Natural killer cell (primary cell): ENCODE results near the gene RERE. TPM values are rescaled to one million over a fixed set of nuclear protein-coding genes. Genes with fewer than 3 reads are reported as not detected.

ENCODE experiments used
- ATAC-seq, 3 donors: fragments of 150-1000 bp in 2 of 3; fragments of 200-7000 bp in 1 of 3; cut with Tn5 transposase; 1 replicate in 1 of 3; 2 replicates in 2 of 3; pipeline ENCODE4 v1.10.0; 2021; ENCODE audit warnings: mild to moderate bottlenecking in 2 of 3, moderate library complexity in 2 of 3
- DNase-seq, 2 donors: peaks; one replicate each; pipeline versions ENCODE4 v3.0.0 to v3.0.0-alpha.2; 2013 to 2021; ENCODE audit warnings: mixed read lengths in 1 of 2
- H3K27ac ChIP-seq: one replicate; pipeline ENCODE4 v1.5.1; 2013; ENCODE audit warnings: mild to moderate bottlenecking, low read length
- H3K27me3 ChIP-seq: one replicate; pipeline ENCODE4 v1.6.1; 2013; ENCODE audit warnings: low read length; ENCODE audit not compliant: control insufficient read depth, insufficient read depth
- H3K36me3 ChIP-seq: one replicate; pipeline ENCODE4 v1.6.1; 2013; ENCODE audit warnings: low read length; ENCODE audit not compliant: control insufficient read depth, insufficient read depth
- H3K4me1 ChIP-seq: one replicate; pipeline ENCODE4 v1.6.1; 2013; ENCODE audit warnings: low read length; ENCODE audit not compliant: control insufficient read depth, insufficient read depth
- H3K4me3 ChIP-seq: one replicate; pipeline ENCODE4 v1.5.1; 2013; ENCODE audit warnings: low read length
- H3K9me3 ChIP-seq: one replicate; pipeline ENCODE4 v1.6.1; 2013; ENCODE audit warnings: low read length; ENCODE audit not compliant: control insufficient read depth, insufficient read depth
- H3K27ac Mint-ChIP-seq, 2 donors: one replicate each; pipeline ENCODE4 v1.8.0; 2022; ENCODE audit warnings: mild to moderate bottlenecking in 2 of 2, mixed read lengths in 2 of 2, moderate library complexity in 1 of 2
- H3K27me3 Mint-ChIP-seq, 2 donors: one replicate each; pipeline ENCODE4 v1.8.0; 2022; ENCODE audit warnings: low read depth in 2 of 2, mixed read lengths in 2 of 2
- H3K36me3 Mint-ChIP-seq: one replicate; pipeline ENCODE4 v1.8.0; 2022; ENCODE audit warnings: mixed read lengths
- H3K4me1 Mint-ChIP-seq, 2 donors: one replicate each; pipeline ENCODE4 v1.8.0; 2022; ENCODE audit warnings: mixed read lengths in 2 of 2
- H3K4me3 Mint-ChIP-seq: one replicate; pipeline ENCODE4 v1.8.0; 2022; ENCODE audit warnings: mild to moderate bottlenecking, moderate library complexity, mixed read lengths
- H3K9me3 Mint-ChIP-seq, 2 donors: one replicate each; pipeline ENCODE4 v1.8.0; 2022; ENCODE audit warnings: mixed read lengths in 2 of 2
- CTCF ChIP-seq: fragments of 200-600 bp; IDR thresholded peaks from one replicate; pipeline ENCODE4 v1.8.0; 2022; ENCODE audit warnings: antibody characterized with exemption
- WGBS: methylation state at CpG from one replicate; pipeline ENCODE4 v1.1.7; 2013; ENCODE audit warnings: missing lambda C conversion rate; ENCODE audit not compliant: insufficient coverage; 5-methylcytosine and 5-hydroxymethylcytosine counted together
- intact Hi-C: fragments of 100-400 bp; cut with micrococcal nuclease; formaldehyde crosslinking; loops from one replicate; pipeline ENCODE4 v1.14.2; 2022
- total RNA-seq, 4 donors: library from RNA; stranded (reverse); fragments of 120-200 nt in 1 of 4; gene quantifications; one replicate each; pipeline versions ENCODE4 v1.2.3 to v1.2.4, GENCODE V29; 2013 to 2022

Gene RERE
- total RNA-seq, 3 donors from 2014 or later (not counting 1 experiment from before 2014, with no cell fraction given): 67.7 to 76.0 (median 73.0) TPM

DNA sequence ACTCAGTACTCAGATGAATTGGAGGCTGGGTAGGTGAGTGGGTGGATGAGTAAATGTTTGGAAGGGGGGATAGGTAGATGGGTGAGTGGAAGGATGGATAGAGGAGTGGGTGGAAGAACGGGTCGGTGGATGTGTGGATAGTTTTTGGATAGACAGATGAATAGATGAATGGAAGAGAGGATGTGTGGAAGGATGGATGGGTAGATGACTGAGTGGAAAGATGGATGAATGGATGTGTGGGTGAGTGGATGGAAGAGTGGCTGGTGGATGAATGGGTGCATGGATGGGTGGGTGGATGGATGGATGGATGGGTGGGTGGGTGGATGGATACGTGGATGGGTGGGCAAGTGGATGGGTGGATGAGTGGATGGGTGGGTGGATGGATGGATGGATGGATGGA is 495.8 kb downstream of the RERE start:
- Mint-ChIP-seq H3K9me3 (peaks cover 3% of the 10 kb centered on the region in 2 donors), H3K4me1 (peaks cover 0 to 13% of the 10 kb centered on the region in 2 donors), H3K27ac (no peak overlapping the region), H3K27me3 (peaks cover 5 to 19% of the 10 kb centered on the region in 2 donors), H3K36me3 (no peaks in the 10 kb centered on the region), H3K4me3 (no peak overlapping the region)
- H3K36me3 ChIP-seq: no peaks in the 10 kb centered on the region
- H3K4me1 ChIP-seq: peaks cover 15% of the 10 kb centered on the region
- H3K27me3 ChIP-seq: peaks cover 12% of the 10 kb centered on the region
- no peaks in the 10 kb centered on the region for H3K9me3 ChIP-seq
- TF ChIP-seq CTCF: no peak
- DNase-seq (no peak), ATAC-seq (no peak)
- no peak overlapping the region for H3K27ac ChIP-seq
- 92% methylated on average over 3 of the region's 3 CpGs for WGBS
- intact Hi-C loops: no loop called here
- H3K4me3 ChIP-seq: no peak overlapping the region

DNA sequence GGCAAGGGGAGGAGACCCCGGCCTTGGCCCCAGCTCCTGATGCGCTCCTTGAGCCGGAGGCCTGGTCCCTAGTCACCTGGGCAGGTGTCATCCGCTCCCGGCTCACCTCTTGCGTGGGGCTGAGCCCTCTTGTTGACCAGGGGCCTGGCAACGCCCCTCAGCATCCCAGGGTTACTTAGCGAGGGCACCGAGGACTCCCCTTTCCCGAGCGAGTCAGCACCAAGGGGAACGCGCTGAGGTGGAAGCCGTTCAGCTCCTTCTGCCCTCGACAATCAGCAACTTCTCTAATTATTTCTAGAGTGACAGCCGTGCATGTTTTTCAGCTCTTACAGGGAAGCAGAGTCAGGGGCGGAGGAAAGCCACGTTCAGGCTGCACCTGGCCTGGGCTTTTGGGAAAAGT is 499.0 kb downstream of the RERE start:
- ATAC-seq (no peak), DNase-seq (peak in 1 of 2 donors; percentile 41)
- peaks cover 33 to 41% of the 10 kb centered on the region in 2 donors for H3K27me3 Mint-ChIP-seq
- TF ChIP-seq CTCF: no peak
- H3K9me3 Mint-ChIP-seq: peaks cover 3% of the 10 kb centered on the region in 2 donors
- peaks cover 21% of the 10 kb centered on the region for H3K27me3 ChIP-seq
- peak overlapping the region in 1 of 2 donors; percentile 71 for H3K27ac Mint-ChIP-seq
- H3K4me3 ChIP-seq: peak overlapping the region; percentile 46
- peak overlapping the region; percentile 72 for H3K4me3 Mint-ChIP-seq
- no peaks in the 10 kb centered on the region for H3K36me3 ChIP-seq
- no peak overlapping the region for H3K27ac ChIP-seq
- H3K9me3 ChIP-seq: no peaks in the 10 kb centered on the region
- intact Hi-C loops: no loop called here
- H3K4me1 ChIP-seq: peaks cover 18% of the 10 kb centered on the region
- peaks cover 4 to 25% of the 10 kb centered on the region in 2 donors for H3K4me1 Mint-ChIP-seq
- no peaks in the 10 kb centered on the region for H3K36me3 Mint-ChIP-seq
- 7% methylated on average over 18 of the region's 18 CpGs for WGBS

DNA sequence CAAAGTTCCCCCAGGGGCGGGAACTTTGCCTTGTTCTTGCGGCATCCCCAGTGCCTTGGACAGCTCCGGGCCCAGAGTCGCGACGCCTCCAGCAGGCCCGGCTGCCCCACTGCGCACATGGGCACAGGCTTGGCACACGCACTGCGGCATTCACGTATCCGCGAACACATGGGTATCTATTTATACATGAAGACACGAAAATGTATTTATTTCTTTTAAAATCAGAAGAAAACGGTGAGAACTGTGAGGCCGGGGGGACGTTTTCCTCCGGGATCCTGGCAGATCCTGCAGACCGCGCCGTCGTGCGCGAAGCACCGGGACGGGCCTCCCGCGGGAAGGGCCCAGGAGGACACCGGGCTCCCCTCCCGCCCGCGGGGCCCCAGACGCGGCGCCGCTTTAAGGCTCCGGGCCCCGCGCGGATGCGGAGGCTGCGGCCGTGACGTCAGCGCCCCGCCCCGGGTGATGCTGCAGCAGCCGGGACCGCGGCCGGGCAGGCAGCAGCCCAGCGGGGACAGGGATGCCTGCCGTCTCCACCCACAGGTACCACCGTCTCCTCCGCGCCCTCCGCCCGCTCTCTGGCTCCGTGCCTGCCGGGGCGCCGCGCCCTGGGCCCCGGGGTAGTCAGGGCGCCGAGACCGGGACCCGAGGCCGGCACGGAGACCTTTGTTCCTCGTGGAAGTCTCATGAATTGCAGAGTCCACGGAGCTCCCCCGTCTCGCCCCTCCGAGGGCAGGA is 499.6 kb downstream of the RERE start, which contains the start of gene SLC45A1:
TSS of gene SLC45A1 (plus strand) at position 468 of the 735 bp plus-strand sequence. CDS start 6,216 bp downstream, outside the sequence.
- Histone ChIP-seq H3K4me3 (peak within 1 kb of the TSS; percentile 46), H3K36me3 (no peaks in the 10 kb centered on the region), H3K9me3 (no peaks in the 10 kb centered on the region), H3K27me3 (peaks cover 21% of the 10 kb centered on the region), H3K4me1 (peaks cover 18% of the 10 kb centered on the region), H3K27ac (no peak within 1 kb of the TSS)
- Mint-ChIP-seq H3K4me3 (peak within 1 kb of the TSS; percentile 88), H3K9me3 (peaks cover 3% of the 10 kb centered on the region in 2 donors), H3K36me3 (no peaks in the 10 kb centered on the region), H3K4me1 (peaks cover 4 to 25% of the 10 kb centered on the region in 2 donors), H3K27ac (peak within 1 kb of the TSS in 1 of 2 donors; percentile 71), H3K27me3 (peaks cover 33 to 45% of the 10 kb centered on the region in 2 donors)
- WGBS: 12% methylated on average over 75 of the region's 75 CpGs
- intact Hi-C loops: loop anchor here (2.0 kb wide), 1 partner anchor 291 kb away; the partner anchor contains the start of gene ERRFI1
- no peak for TF ChIP-seq CTCF
- ATAC-seq (peak; percentile 83 to 97 (median 96)), DNase-seq (peak; percentile 77 to 87)
